GM12878 (cell line): ENCODE data around the gene ENPP7. TPM values are rescaled to one million over a fixed set of nuclear protein-coding genes. Genes with fewer than 3 reads are reported as not detected.

Experiments used
- ATAC-seq: fragments of 200-7000 bp; cut with Tn5 transposase; 3 replicates; pipeline ENCODE4 v1.9.1; 2020; ENCODE audit warnings: mild to moderate bottlenecking, moderate library complexity
- BruUV-seq: library from RNA; stranded (reverse); fragments of 400-500 nt; replicated peaks from 2 replicates; lab custom pipeline; 2021; lab: Mats Ljungman, UMichigan
- CTCF ChIA-PET: fragments of 300-600 bp; sonication (Branson Sonifier 250); formaldehyde crosslinking; extraction: SDS; loops from one replicate; lab custom pipeline; 2021; ENCODE audit warnings: inconsistent platforms; lab: Yijun Ruan, JAX
- POLR2A ChIA-PET: fragments of 350-600 bp; formaldehyde crosslinking; extraction: SDS; loops from one replicate; lab custom pipeline; 2021; ENCODE audit warnings: inconsistent platforms; lab: Charles Lee
- RAD21 ChIA-PET: fragments of 300-600 bp; sonication (Branson Sonifier 250); formaldehyde crosslinking; loops from one replicate; lab custom pipeline; 2023; ENCODE audit warnings: antibody characterized with exemption; ENCODE audit not compliant: unreplicated experiment; lab: Charles Lee
- SMC1A ChIA-PET: fragments of 300-600 bp; sonication (Branson Sonifier 250); formaldehyde crosslinking; loops from one replicate; lab custom pipeline; 2023; ENCODE audit not compliant: unreplicated experiment, uncharacterized antibody; lab: Charles Lee
- DNase-seq: peaks from one replicate; pipeline ENCODE4 v3.0.0-alpha.2; 2011; ENCODE audit warnings: low read depth, low spot score
- FAIRE-seq: peaks from 3 replicates; lab custom pipeline; 2011; peaks lifted over from hg19 to GRCh38; lab: Jason Lieb, UNC
- H2AFZ ChIP-seq: 2 replicates; pipeline ENCODE4 v1.6.0; 2011; ENCODE audit warnings: low read depth, low read length, control low read depth; ENCODE audit not compliant: control insufficient read depth
- H3K27ac ChIP-seq: 2 replicates; pipeline ENCODE4 v1.5.1; 2011; ENCODE audit warnings: control low read depth; ENCODE audit not compliant: control insufficient read depth, insufficient read depth
- H3K27me3 ChIP-seq, 2 experiments: replicated peaks in 1 of 2; 2 replicates each; pipeline versions ENCODE4 v1.6.0 to v1.6.1; 2011; ENCODE audit warnings: low read length in 1 of 2; ENCODE audit not compliant: control insufficient read depth in 2 of 2, insufficient read depth in 2 of 2
- H3K36me3 ChIP-seq, 2 experiments: 2 replicates each; pipeline ENCODE4 v1.5.1; 2011; ENCODE audit warnings: low read length in 1 of 2; ENCODE audit not compliant: control insufficient read depth in 2 of 2, insufficient read depth in 2 of 2
- H3K4me1 ChIP-seq: 2 replicates; pipeline ENCODE4 v1.6.1; 2011; ENCODE audit warnings: mild to moderate bottlenecking, low read length, moderate library complexity, mixed read lengths; ENCODE audit not compliant: control insufficient read depth, insufficient read depth
- H3K4me2 ChIP-seq: 2 replicates; pipeline ENCODE4 v1.6.0; 2011; ENCODE audit warnings: control low read depth; ENCODE audit not compliant: control insufficient read depth, insufficient read depth
- H3K4me3 ChIP-seq: fragments of 200-600 bp; sonication (generic); 2 replicates; pipeline ENCODE4 v1.5.1; 2016
- H3K79me2 ChIP-seq: 2 replicates; pipeline ENCODE4 v1.6.0; 2011; ENCODE audit warnings: low read length; ENCODE audit not compliant: control insufficient read depth, insufficient read depth
- H3K9ac ChIP-seq: 2 replicates; pipeline ENCODE4 v1.8.0; 2011; ENCODE audit warnings: low read length, control low read depth, mixed read lengths; ENCODE audit not compliant: control insufficient read depth, insufficient read depth
- H3K9me3 ChIP-seq: replicated peaks from 3 replicates; pipeline ENCODE4 v1.5.1; 2011; ENCODE audit warnings: mild to moderate bottlenecking, low read length; ENCODE audit not compliant: control insufficient read depth, insufficient read depth
- H4K20me1 ChIP-seq: 2 replicates; pipeline ENCODE4 v1.6.0; 2011; ENCODE audit not compliant: control insufficient read depth, insufficient read depth
- CHD4 ChIP-seq: fragments of 200-600 bp; sonication (generic); IDR thresholded peaks from 2 replicates; pipeline ENCODE4 v1.6.1; 2016; ENCODE audit warnings: mild to moderate bottlenecking
- EP300 ChIP-seq, 2 experiments: fragments of 150-350 bp in 1 of 2; IDR thresholded peaks; 2 replicates each; pipeline ENCODE4 v1.6.1; 2011 to 2012; ENCODE audit warnings: low read depth in 2 of 2, low read length in 2 of 2, borderline replicate concordance in 1 of 2, improper control_type of control experiment in 1 of 2, inconsistent platforms in 1 of 2; ENCODE audit not compliant: control insufficient read depth in 1 of 2
- FOS ChIP-seq: IDR thresholded peaks from 3 replicates; pipeline ENCODE4 v1.6.1; 2011; ENCODE audit warnings: borderline replicate concordance; ENCODE audit not compliant: insufficient read length; ENCODE audit errors: extremely low read depth
- NR2C2 ChIP-seq: IDR thresholded peaks from 2 replicates; pipeline ENCODE4 v1.6.1; 2011; ENCODE audit warnings: borderline replicate concordance, low read depth; ENCODE audit not compliant: control insufficient read depth, insufficient read length
- PAX8 ChIP-seq: fragments of 450-650 bp; IDR thresholded peaks from 2 replicates; pipeline ENCODE4 v1.6.1; 2017; ENCODE audit warnings: mild to moderate bottlenecking, moderate library complexity
- PKNOX1 ChIP-seq: fragments of 450-650 bp; IDR thresholded peaks from 2 replicates; pipeline ENCODE4 v1.6.1; 2016; ENCODE audit warnings: mild to moderate bottlenecking
- REST ChIP-seq: IDR thresholded peaks from 2 replicates; pipeline ENCODE4 v1.6.1; 2012; ENCODE audit warnings: mild to moderate bottlenecking, low read depth, low read length
- SIX5 ChIP-seq: IDR thresholded peaks from 2 replicates; pipeline ENCODE4 v1.6.1; 2011; ENCODE audit warnings: mild to moderate bottlenecking, low read depth, low read length, moderate library complexity; ENCODE audit not compliant: severe bottlenecking
- SP1 ChIP-seq: IDR thresholded peaks from one replicate; pipeline ENCODE4 v1.6.1; 2011; ENCODE audit warnings: low read depth, low read length
- SUZ12 ChIP-seq: fragments of 200-600 bp; sonication (generic); IDR thresholded peaks from one replicate; pipeline ENCODE4 v1.6.1; 2018; ENCODE audit warnings: antibody characterized with exemption, mild to moderate bottlenecking; ENCODE audit not compliant: unreplicated experiment
- ZBTB40 ChIP-seq: fragments of 450-650 bp; IDR thresholded peaks from 2 replicates; pipeline ENCODE4 v1.6.1; 2016; ENCODE audit warnings: mild to moderate bottlenecking, moderate library complexity, borderline replicate concordance
- WGBS: methylation state at CpG from one replicate; pipeline ENCODE4 v1.1.6; 2016; ENCODE audit warnings: low lambda C conversion rate; ENCODE audit not compliant: insufficient replicate concordance, insufficient coverage; ENCODE audit errors: missing lambda C conversion rate; 5-methylcytosine and 5-hydroxymethylcytosine counted together
- in situ Hi-C: fragments of 300-500 bp; cut with MboI; formaldehyde crosslinking; loops from 9 replicates; pipeline ENCODE4 v1.14.3; 2018; ENCODE audit warnings: mixed read lengths
- intact Hi-C: fragments of 100-400 bp; cut with micrococcal nuclease; formaldehyde crosslinking; loops from one replicate; pipeline ENCODE4 v1.14.2; 2022; ENCODE audit not compliant: unreplicated experiment
- polyA plus RNA-seq, 11 experiments: library from polyadenylated mRNA; depleted of rRNA in 4 of 11; unstranded in 6 of 11; stranded (reverse) in 5 of 11; fragments of >200 nt; fragmentation: Nextera tagmentation in 4 of 11; fragmentation: Illumina TruSeq in 1 of 11; extraction: Ambion mirVana in 4 of 11; extraction: Trizol in 1 of 11; gene quantifications; 1 replicate in 1 of 11; 2 replicates in 10 of 11; pipeline versions ENCODE4 v1.2.1 to v1.2.3, GENCODE V29; 2011 to 2016; ENCODE audit warnings: inconsistent platforms in 2 of 11, missing spikeins in 2 of 11, low read depth in 1 of 11
- total RNA-seq, 4 experiments: library from RNA; depleted of rRNA in 3 of 4; stranded (reverse); fragments of >200 nt in 3 of 4; fragmentation: Illumina TruSeq in 1 of 4; extraction: Trizol in 1 of 4; gene quantifications; 2 replicates each; pipeline versions ENCODE4 v1.2.1 to v1.2.3, GENCODE V29; 2013 to 2021

Gene ENPP7
- total and polyA plus RNA-seq, 10 of the 15 experiments (the other 5 are each of a cell fraction or from before 2014, with no cell fraction given): 0.04 to 0.41 (median 0.18) TPM; not detected in 1

GRCh38 chr17:79733692-79734070, 2.9 kb downstream of the ENPP7 start:
- peak overlapping the region; percentile 28 for H3K27ac ChIP-seq
- no peaks in the 10 kb centered on the region; a peak in 1 of 4 replicates for H3K36me3 ChIP-seq
- SMC1A ChIA-PET: no interaction called here
- H4K20me1 ChIP-seq: no peaks in the 10 kb centered on the region
- H3K4me1 ChIP-seq: peaks cover 6% of the 10 kb centered on the region
- CTCF ChIA-PET: interaction anchor here (1.1 to 2.0 kb wide), 3 partner anchors 8 to 103 kb away, joined by 3 to 16 read pairs (median 5); no protein-coding TSS in a partner anchor
- 49% methylated on average over 9 of the region's 9 CpGs for WGBS
- no peaks in the 10 kb centered on the region; a peak in 1 of 4 replicates for H3K27me3 ChIP-seq
- peak overlapping the region; percentile 65; the same call in 1 of the 2 replicates for H3K4me3 ChIP-seq
- POLR2A ChIA-PET: interaction anchor here (1.4 kb wide), 1 partner anchor 12 kb away, joined by 9 read pairs; no protein-coding TSS in a partner anchor
- FAIRE-seq: no peak
- intact Hi-C loops: no loop called here
- H3K9ac ChIP-seq: peak overlapping the region; percentile 60; the same call in 1 of the 2 replicates
- TF ChIP-seq CHD4 (no peak), NR2C2 (no peak), SP1 (no peak), ZBTB40 (no peak), REST (no peak), EP300 (IDR thresholded peaks at IDR 0.05; ENCODE audit: borderline replicate concordance in 1 of 2, control insufficient read depth in 1 of 2, low read depth in 2 of 2, low read length in 2 of 2) (no peak), SUZ12 (no peak), FOS (no peak), PAX8 (no peak), SIX5 (no peak), PKNOX1 (no peak)
- TF ChIP-seq, all 136 proteins: peak for 0
- ATAC-seq (no peak), DNase-seq (no peak)
- Histone ChIP-seq H3K4me2 (peak overlapping the region; percentile 48), H2AFZ (peak overlapping the region; percentile 73), H3K9me3 (no peaks in the 10 kb centered on the region), H3K79me2 (peaks cover 7% of the 10 kb centered on the region)
- in situ Hi-C loops: no loop called here
- BruUV-seq: TSS peak; percentile 80
- RAD21 ChIA-PET: interaction anchor here (1.0 kb wide), 1 partner anchor 8 kb away, joined by 3 read pairs; no protein-coding TSS in a partner anchor
